ENCODE results near the gene ST6GALNAC5. TPM values are rescaled to one million over a fixed set of nuclear protein-coding genes. Genes with fewer than 3 reads are reported as not detected.

ST6GALNAC5 gene
- total and polyA plus RNA-seq, 2 experiments from 2014 or later: 4.1 to 19.2 TPM

- Histone ChIP-seq H4K20me1 (replicated peaks; ENCODE audit: insufficient read depth) (no peaks in the 10 kb centered on the region), H2AFZ (no peak overlapping the region), H3K4me2 (no peak overlapping the region), H3K27me3 (ENCODE audit: insufficient read depth) (no peaks in the 10 kb centered on the region), H3K4me1 (ENCODE audit: insufficient read depth) (no peaks in the 10 kb centered on the region), H3F3A (replicated peaks; ENCODE audit: low read depth) (no peaks in the 10 kb centered on the region), H3K9me2 (ENCODE audit: insufficient read depth) (peaks cover 9% of the 10 kb centered on the region; the same call in 1 of the 2 replicates), H3K36me3 (ENCODE audit: insufficient read depth) (no peaks in the 10 kb centered on the region), H3K79me2 (replicated peaks; ENCODE audit: insufficient read depth) (no peaks in the 10 kb centered on the region), H3K27ac (ENCODE audit: low read depth) (no peak overlapping the region), H3K4me3 (no peak overlapping the region)
- Mint-ChIP-seq H3K27ac (no peak overlapping the region), H3K4me3 (no peak overlapping the region), H3K27me3 (ENCODE audit: insufficient read depth, low read depth, poor library complexity) (peaks cover 2% of the 10 kb centered on the region), H3K36me3 (ENCODE audit: low read depth) (no peaks in the 10 kb centered on the region), H3K9me3 (no peaks in the 10 kb centered on the region; the same call in 1 of the 3 replicates), H3K4me1 (peaks cover 16% of the 10 kb centered on the region)
- TF ChIP-seq NANOG (IDR thresholded peaks at IDR 0.05; ENCODE audit: borderline replicate concordance) (no peak), EZH2phosphoT487 (IDR thresholded peaks at IDR 0.05; ENCODE audit: unreplicated experiment) (no peak), CREB1 (CRISPR knock-in tag; IDR thresholded peaks at IDR 0.05; ENCODE audit: low read depth) (no peak), JUNB (IDR thresholded peaks at IDR 0.05; ENCODE audit: unreplicated experiment) (no peak), ZNF114 (CRISPR knock-in tag; IDR thresholded peaks at IDR 0.05) (no peak), POLR2AphosphoS5 (IDR thresholded peaks at IDR 0.05; ENCODE audit: low read depth) (no peak), STAT1 (IDR thresholded peaks at IDR 0.05; ENCODE audit: unreplicated experiment) (no peak)
- DNase-seq (ENCODE audit: low spot score) (no peak), ATAC-seq (no peak)
Measured at GRCh38 chr1:77027847-77028246, 160.6 kb downstream of the ST6GALNAC5 start.

- no peaks in the 10 kb centered on the region for H3K36me3 Mint-ChIP-seq (ENCODE audit: low read depth)
- H3K4me1 Mint-ChIP-seq: peaks cover 18% of the 10 kb centered on the region
- peaks cover 4% of the 10 kb centered on the region for H3K27me3 Mint-ChIP-seq (ENCODE audit: insufficient read depth, low read depth, poor library complexity)
- DNase-seq (ENCODE audit: low spot score): no peak
- TF ChIP-seq ETS1 (IDR thresholded peaks at IDR 0.05): no peak
- TF ChIP-seq POLR2AphosphoS5 (IDR thresholded peaks at IDR 0.05; ENCODE audit: low read depth): no peak
- no peak for TF ChIP-seq ZNF114 (CRISPR knock-in tag; IDR thresholded peaks at IDR 0.05)
- TF ChIP-seq, protein P1, sequence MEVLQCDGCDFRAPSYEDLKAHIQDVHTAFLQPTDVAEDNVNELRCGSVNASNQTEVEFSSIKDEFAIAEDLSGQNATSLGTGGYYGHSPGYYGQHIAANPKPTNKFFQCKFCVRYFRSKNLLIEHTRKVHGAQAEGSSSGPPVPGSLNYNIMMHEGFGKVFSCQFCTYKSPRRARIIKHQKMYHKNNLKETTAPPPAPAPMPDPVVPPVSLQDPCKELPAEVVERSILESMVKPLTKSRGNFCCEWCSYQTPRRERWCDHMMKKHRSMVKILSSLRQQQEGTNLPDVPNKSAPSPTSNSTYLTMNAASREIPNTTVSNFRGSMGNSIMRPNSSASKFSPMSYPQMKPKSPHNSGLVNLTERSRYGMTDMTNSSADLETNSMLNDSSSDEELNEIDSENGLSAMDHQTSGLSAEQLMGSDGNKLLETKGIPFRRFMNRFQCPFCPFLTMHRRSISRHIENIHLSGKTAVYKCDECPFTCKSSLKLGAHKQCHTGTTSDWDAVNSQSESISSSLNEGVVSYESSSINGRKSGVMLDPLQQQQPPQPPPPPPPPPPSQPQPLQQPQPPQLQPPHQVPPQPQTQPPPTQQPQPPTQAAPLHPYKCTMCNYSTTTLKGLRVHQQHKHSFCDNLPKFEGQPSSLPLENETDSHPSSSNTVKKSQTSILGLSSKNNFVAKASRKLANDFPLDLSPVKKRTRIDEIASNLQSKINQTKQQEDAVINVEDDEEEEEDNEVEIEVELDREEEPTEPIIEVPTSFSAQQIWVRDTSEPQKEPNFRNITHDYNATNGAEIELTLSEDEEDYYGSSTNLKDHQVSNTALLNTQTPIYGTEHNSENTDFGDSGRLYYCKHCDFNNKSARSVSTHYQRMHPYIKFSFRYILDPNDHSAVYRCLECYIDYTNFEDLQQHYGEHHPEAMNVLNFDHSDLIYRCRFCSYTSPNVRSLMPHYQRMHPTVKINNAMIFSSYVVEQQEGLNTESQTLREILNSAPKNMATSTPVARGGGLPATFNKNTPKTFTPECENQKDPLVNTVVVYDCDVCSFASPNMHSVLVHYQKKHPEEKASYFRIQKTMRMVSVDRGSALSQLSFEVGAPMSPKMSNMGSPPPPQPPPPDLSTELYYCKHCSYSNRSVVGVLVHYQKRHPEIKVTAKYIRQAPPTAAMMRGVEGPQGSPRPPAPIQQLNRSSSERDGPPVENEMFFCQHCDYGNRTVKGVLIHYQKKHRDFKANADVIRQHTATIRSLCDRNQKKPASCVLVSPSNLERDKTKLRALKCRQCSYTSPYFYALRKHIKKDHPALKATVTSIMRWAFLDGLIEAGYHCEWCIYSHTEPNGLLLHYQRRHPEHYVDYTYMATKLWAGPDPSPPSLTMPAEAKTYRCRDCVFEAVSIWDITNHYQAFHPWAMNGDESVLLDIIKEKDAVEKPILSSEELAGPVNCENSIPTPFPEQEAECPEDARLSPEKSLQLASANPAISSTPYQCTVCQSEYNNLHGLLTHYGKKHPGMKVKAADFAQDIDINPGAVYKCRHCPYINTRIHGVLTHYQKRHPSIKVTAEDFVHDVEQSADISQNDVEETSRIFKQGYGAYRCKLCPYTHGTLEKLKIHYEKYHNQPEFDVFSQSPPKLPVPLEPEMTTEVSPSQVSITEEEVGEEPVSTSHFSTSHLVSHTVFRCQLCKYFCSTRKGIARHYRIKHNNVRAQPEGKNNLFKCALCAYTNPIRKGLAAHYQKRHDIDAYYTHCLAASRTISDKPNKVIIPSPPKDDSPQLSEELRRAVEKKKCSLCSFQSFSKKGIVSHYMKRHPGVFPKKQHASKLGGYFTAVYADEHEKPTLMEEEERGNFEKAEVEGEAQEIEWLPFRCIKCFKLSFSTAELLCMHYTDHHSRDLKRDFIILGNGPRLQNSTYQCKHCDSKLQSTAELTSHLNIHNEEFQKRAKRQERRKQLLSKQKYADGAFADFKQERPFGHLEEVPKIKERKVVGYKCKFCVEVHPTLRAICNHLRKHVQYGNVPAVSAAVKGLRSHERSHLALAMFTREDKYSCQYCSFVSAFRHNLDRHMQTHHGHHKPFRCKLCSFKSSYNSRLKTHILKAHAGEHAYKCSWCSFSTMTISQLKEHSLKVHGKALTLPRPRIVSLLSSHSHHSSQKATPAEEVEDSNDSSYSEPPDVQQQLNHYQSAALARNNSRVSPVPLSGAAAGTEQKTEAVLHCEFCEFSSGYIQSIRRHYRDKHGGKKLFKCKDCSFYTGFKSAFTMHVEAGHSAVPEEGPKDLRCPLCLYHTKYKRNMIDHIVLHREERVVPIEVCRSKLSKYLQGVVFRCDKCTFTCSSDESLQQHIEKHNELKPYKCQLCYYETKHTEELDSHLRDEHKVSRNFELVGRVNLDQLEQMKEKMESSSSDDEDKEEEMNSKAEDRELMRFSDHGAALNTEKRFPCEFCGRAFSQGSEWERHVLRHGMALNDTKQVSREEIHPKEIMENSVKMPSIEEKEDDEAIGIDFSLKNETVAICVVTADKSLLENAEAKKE (CRISPR knock-in tag; IDR thresholded peaks at IDR 0.05): no peak
- TF ChIP-seq JUNB (IDR thresholded peaks at IDR 0.05; ENCODE audit: unreplicated experiment): no peak
- TF ChIP-seq CREB1 (CRISPR knock-in tag; IDR thresholded peaks at IDR 0.05; ENCODE audit: low read depth): no peak
- no peak for TF ChIP-seq STAT1 (IDR thresholded peaks at IDR 0.05; ENCODE audit: unreplicated experiment)
- TF ChIP-seq ZNF331 (CRISPR knock-in tag; IDR thresholded peaks at IDR 0.05; ENCODE audit: low read depth): no peak
- no peak for TF ChIP-seq NANOG (IDR thresholded peaks at IDR 0.05; ENCODE audit: borderline replicate concordance)
- TF ChIP-seq, protein P2, sequence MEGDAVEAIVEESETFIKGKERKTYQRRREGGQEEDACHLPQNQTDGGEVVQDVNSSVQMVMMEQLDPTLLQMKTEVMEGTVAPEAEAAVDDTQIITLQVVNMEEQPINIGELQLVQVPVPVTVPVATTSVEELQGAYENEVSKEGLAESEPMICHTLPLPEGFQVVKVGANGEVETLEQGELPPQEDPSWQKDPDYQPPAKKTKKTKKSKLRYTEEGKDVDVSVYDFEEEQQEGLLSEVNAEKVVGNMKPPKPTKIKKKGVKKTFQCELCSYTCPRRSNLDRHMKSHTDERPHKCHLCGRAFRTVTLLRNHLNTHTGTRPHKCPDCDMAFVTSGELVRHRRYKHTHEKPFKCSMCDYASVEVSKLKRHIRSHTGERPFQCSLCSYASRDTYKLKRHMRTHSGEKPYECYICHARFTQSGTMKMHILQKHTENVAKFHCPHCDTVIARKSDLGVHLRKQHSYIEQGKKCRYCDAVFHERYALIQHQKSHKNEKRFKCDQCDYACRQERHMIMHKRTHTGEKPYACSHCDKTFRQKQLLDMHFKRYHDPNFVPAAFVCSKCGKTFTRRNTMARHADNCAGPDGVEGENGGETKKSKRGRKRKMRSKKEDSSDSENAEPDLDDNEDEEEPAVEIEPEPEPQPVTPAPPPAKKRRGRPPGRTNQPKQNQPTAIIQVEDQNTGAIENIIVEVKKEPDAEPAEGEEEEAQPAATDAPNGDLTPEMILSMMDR (conservative IDR thresholded peaks at IDR 0.05; ENCODE audit: low read depth in 2 of 2): no peak
- no peak for TF ChIP-seq EZH2 (IDR thresholded peaks at IDR 0.05; ENCODE audit: low read depth, unreplicated experiment)
- no peaks in the 10 kb centered on the region for H3K79me2 ChIP-seq (replicated peaks; ENCODE audit: insufficient read depth)
- no peak overlapping the region for H3K4me3 Mint-ChIP-seq
- H3K4me2 ChIP-seq: no peak overlapping the region
- no peak overlapping the region for H3K4me3 ChIP-seq
- no peaks in the 10 kb centered on the region; the same call in 1 of the 2 replicates for H3K9me2 ChIP-seq (ENCODE audit: insufficient read depth)
- ATAC-seq: no peak
- no peaks in the 10 kb centered on the region for H3K36me3 ChIP-seq (ENCODE audit: insufficient read depth)
- no peak overlapping the region for H2AFZ ChIP-seq
- no peaks in the 10 kb centered on the region for H3K4me1 ChIP-seq (ENCODE audit: insufficient read depth)
- no peak overlapping the region for H3K27ac ChIP-seq (ENCODE audit: low read depth)
- H3K27ac Mint-ChIP-seq: no peak overlapping the region
- H3F3A ChIP-seq (replicated peaks; ENCODE audit: low read depth): no peaks in the 10 kb centered on the region
- no peaks in the 10 kb centered on the region for H3K27me3 ChIP-seq (ENCODE audit: insufficient read depth)
- no peaks in the 10 kb centered on the region for H4K20me1 ChIP-seq (replicated peaks; ENCODE audit: insufficient read depth)
- H3K9me3 Mint-ChIP-seq: no peaks in the 10 kb centered on the region; the same call in 2 of the 3 replicates
Measured at GRCh38 chr1:77030401-77031105, 163.3 kb downstream of the ST6GALNAC5 start.
